ENCODE data around the gene MLST8.

DNA sequence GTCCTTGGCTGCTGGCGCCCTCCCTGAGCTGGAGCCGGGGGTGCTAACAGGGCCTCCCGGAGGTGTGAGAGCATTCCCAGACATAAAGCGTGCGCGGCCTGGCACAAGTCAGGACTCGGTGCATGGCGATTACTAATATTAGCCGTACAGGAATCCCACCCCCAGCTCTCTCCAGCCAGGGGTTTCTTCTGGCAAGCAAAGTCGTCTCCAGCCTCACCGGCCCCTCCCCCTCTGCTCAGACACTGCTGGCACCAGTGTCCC lies 13.9 kb upstream of the MLST8 start:
- TF ChIP-seq CTCF (IDR thresholded peaks at IDR 0.05 in 2 of 3, conservative IDR thresholded peaks at IDR 0.05 in 1 of 3; ENCODE audit: borderline replicate concordance in 1 of 3, insufficient read depth in 1 of 3, low read depth in 2 of 3, low read length in 2 of 3) (no peak), YY1 (IDR thresholded peaks at IDR 0.05; ENCODE audit: extremely low read depth, insufficient replicate concordance, low read depth, low read length) (no peak), CBX3 (IDR thresholded peaks at IDR 0.05; ENCODE audit: low read depth) (no peak), POLR2A (IDR thresholded peaks at IDR 0.05; ENCODE audit: borderline replicate concordance, extremely low read depth, insufficient read depth, insufficient read length) (no peak), REST (IDR thresholded peaks at IDR 0.05; ENCODE audit: low read depth) (no peak), JUND (IDR thresholded peaks at IDR 0.05) (no peak)
